Right cardiac atrium (tissue), 5 donors: ENCODE data around the gene SRCAP. TPM values are rescaled to one million over a fixed set of nuclear protein-coding genes. Genes with fewer than 3 reads are reported as not detected.

Experiments
- ATAC-seq, 2 donors: fragments of 200-7000 bp; cut with Tn5 transposase; one replicate each; pipeline versions ENCODE4 v1.8.0 to v1.9.1; 2020; ENCODE audit warnings: moderate library complexity in 2 of 2, mild to moderate bottlenecking in 1 of 2
- DNase-seq, 3 donors: peaks; one replicate each; pipeline ENCODE4 v3.0.0-alpha.2; 2020
- H3K27ac ChIP-seq: one replicate; pipeline ENCODE4 v1.5.1; 2013; ENCODE audit warnings: mild to moderate bottlenecking, low read length, control low read depth, moderate library complexity
- H3K27me3 ChIP-seq: one replicate; pipeline ENCODE4 v1.6.1; 2013; ENCODE audit not compliant: control insufficient read depth, insufficient read depth
- H3K4me1 ChIP-seq: one replicate; pipeline ENCODE4 v1.6.1; 2013; ENCODE audit warnings: low read length; ENCODE audit not compliant: control insufficient read depth, insufficient read depth
- H3K4me3 ChIP-seq: one replicate; pipeline ENCODE4 v1.5.1; 2013; ENCODE audit warnings: low read length, control low read depth
- H3K9me3 ChIP-seq: one replicate; pipeline ENCODE4 v1.6.1; 2013; ENCODE audit warnings: low read length; ENCODE audit not compliant: control insufficient read depth
- WGBS: extraction: QIAGEN DNeasy Blood & Tissue Kit; methylation state at CpG from one replicate; pipeline ENCODE4 v1.1.7; 2013; 5-methylcytosine and 5-hydroxymethylcytosine counted together
- intact Hi-C, 4 donors: fragments of 100-400 bp; cut with DNase I; formaldehyde crosslinking; loops; one replicate each; pipeline versions ENCODE4 v1.11.0 to v1.14.0; 2022 to 2023
- polyA plus RNA-seq: library from polyadenylated mRNA; stranded (reverse); fragments of 200-250 nt; gene quantifications from one replicate; pipeline ENCODE4 v1.2.3, GENCODE V29; 2013
- total RNA-seq, 4 donors: library from RNA; stranded (reverse); fragmentation: NEBNext Ultra II Directional; extraction: Animal tissue kit (Norgen Biotek cat#: 25700); gene quantifications; one replicate each; pipeline ENCODE4 v1.2.1, GENCODE V29; 2021
- donor health status: healthy with polysubstance abuse.
- donor health status: DM: no; HTN: yes; CAD: no.
- donor health status: DM: no; HTN: no; CAD: no.
- donor health status: DM: no; HTN: yes; CAD: no; lungs with severe emphysema.
- donor health status: DM: yes; HTN: yes; CAD: no.

SRCAP gene
- total and polyA plus RNA-seq, 5 donors = 27.6 to 61.2 (median 43.6) TPM

DNA sequence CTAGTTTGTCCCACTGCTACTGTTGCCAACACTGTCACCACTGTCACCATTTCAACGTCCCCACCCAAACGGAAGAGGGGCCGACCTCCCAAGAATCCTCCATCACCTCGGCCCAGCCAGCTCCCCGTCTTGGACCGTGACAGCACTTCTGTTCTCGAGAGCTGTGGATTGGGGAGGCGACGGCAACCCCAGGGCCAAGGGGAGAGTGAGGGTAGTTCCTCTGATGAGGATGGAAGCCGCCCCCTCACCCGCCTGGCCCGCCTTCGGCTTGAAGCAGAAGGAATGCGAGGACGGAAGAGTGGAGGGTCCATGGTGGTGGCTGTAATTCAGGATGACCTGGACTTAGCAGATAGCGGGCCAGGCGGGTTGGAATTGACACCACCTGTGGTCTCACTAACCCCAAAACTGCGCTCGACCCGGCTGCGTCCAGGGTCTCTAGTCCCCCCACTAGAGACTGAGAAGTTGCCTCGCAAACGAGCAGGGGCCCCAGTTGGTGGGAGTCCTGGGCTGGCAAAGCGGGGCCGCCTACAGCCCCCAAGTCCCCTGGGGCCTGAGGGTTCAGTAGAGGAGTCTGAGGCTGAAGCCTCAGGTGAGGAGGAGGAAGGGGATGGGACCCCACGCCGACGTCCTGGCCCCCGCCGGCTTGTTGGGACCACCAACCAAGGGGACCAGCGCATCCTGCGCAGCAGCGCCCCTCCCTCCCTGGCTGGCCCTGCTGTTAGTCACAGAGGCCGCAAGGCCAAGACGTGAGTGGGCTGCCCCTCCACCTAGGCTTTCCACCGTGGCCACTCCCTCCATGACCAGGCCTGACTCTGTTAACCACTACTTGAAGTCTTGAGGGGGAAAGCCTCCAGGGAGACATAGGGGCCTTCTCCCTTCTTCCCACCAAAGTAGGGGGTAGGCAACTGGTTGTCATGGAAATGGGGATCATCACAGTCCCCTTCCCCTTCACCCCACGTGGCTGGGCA lies 40.3 kb downstream of the SRCAP start:
- no peaks in the 10 kb centered on the region for H3K9me3 ChIP-seq
- DNase-seq (peak in 1 of 3 donors; percentile 63), ATAC-seq (peak in 1 of 2 donors; percentile 5)
- no peak overlapping the region for H3K27ac ChIP-seq
- intact Hi-C loops = loop anchor here in 1 of 4 donors (5.0 kb wide), 1 partner anchor 37 kb away; no protein-coding TSS in a partner anchor
- no peaks in the 10 kb centered on the region for H3K27me3 ChIP-seq
- peaks cover 6% of the 10 kb centered on the region for H3K4me1 ChIP-seq
- no peak overlapping the region for H3K4me3 ChIP-seq
- WGBS = 87% methylated on average over 37 of the region's 37 CpGs

DNA sequence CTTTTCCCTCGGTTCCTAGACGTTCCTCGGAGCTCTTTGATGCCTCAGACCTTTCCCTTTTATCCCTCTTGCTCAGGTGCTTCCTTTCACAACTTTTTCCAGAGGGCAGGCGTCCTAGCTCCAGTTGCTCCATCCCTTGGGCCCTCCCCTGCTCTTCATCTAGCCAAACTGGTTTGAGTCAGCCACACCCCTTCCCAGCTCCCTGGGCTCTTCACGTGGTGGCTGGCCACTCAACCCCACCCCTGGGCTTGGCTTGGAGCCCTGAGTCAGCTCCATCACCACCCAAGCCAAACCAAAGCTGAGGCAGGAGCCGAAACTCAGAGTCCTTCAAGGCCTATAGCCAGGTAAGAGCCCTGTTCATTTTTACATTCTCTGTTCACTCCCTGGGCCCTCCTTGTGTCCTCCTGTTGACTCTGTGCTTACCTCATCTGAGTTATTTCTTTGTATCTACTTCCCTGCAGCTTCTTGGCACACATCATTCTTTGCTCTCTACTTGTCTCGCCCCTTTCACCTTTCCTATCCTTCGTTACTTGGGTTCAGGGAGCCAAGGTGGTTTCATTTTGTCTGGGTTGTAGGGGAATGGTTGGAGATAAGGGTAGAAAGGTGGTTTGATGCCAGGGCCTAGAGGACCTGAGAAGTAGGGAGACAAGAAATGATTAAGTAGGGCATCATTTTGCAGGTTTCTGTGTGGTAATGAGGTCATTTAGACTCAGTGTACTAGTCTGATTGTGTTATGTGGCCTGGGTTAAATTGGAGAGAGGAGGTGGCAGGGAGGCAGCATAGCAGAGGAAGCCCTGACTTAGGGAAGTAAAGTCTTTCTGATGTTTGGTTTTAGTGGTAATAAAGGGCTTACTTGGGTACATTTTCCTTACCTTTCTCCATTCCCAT lies 41.6 kb downstream of the SRCAP start:
- H3K27me3 ChIP-seq = no peaks in the 10 kb centered on the region
- peak overlapping the region; percentile 22 for H3K27ac ChIP-seq
- DNase-seq = peak; percentile 91 to 94 (median 91)
- WGBS = 46% methylated on average over 8 of the region's 8 CpGs
- intact Hi-C loops = no loop called here
- no peaks in the 10 kb centered on the region for H3K9me3 ChIP-seq
- peaks cover 6% of the 10 kb centered on the region for H3K4me1 ChIP-seq
- H3K4me3 ChIP-seq = no peak overlapping the region
- ATAC-seq = peak; percentile 87 to 88

DNA sequence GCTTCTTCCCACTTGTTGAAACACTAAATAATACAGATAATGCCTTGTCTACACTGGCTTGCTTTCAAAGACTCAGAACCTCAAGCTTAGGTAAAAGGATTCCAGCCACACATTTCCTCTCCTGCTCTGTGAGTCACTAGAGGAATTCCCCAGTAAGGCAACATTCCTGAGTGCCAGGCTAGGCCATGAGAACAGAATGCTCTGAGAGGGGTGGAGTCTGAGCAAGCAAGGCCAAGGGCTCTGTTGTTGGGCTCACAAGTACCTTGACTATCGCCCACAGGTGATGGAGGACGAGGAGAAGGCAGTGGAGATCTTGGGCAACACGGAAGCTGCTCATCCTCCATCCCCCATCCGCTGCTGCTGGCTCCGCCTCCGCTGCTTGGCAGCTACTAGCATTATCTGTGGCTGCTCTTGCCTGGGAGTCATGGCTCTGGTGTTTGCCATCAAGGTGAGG lies 42.5 kb downstream of the SRCAP start:
- H3K4me3 ChIP-seq = no peak overlapping the region
- no peaks in the 10 kb centered on the region for H3K27me3 ChIP-seq
- intact Hi-C loops = no loop called here
- H3K9me3 ChIP-seq = no peaks in the 10 kb centered on the region
- DNase-seq (no peak), ATAC-seq (peak in 1 of 2 donors; percentile 8)
- H3K4me1 ChIP-seq = peaks cover 6% of the 10 kb centered on the region
- 83% methylated on average over 6 of the region's 6 CpGs for WGBS
- no peak overlapping the region for H3K27ac ChIP-seq

DNA sequence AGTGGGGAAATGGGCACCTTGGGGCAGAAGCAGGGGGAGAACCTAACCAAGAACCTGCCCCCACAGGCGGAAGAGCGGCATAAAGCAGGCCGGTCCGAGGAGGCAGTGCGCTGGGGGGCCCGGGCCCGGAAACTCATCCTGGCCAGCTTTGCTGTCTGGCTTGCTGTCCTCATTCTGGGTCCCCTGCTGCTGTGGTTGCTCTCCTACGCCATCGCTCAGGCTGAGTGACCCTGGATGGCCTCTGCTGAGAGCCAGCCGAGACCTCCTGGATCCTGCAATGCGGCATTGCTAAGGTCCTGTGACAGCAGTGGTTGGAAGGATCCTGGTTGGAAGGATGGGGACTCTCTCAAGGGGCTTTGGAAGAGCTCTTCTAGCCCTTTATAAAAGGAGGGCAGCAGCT lies 44.7 kb downstream of the SRCAP start:
- H3K9me3 ChIP-seq = no peaks in the 10 kb centered on the region
- H3K27me3 ChIP-seq = no peaks in the 10 kb centered on the region
- 87% methylated on average over 11 of the region's 11 CpGs for WGBS
- DNase-seq (no peak), ATAC-seq (no peak)
- H3K4me3 ChIP-seq = no peak overlapping the region
- no peak overlapping the region for H3K27ac ChIP-seq
- intact Hi-C loops = no loop called here
- H3K4me1 ChIP-seq = peaks cover 6% of the 10 kb centered on the region

DNA sequence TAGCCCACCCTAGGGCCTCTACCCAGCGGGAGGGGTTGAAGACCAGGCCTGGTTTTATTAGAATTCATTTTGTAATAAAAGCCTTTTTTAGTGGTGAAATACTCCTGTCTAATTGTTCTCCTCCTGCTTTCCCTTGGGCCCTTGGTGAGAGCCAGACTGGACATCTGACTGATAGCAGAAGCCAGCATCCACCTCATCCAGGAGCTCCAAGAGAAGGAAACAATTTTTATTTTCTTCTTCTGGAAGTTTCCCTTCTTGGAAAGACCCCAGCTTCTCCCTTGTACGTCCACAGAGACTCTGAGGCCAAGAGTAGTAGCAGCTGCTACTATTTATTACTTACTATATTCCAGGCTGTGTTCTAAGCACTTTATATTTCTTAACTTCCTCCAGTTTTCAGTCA lies 45.2 kb downstream of the SRCAP start:
- H3K4me1 ChIP-seq = peaks cover 6% of the 10 kb centered on the region
- ATAC-seq (no peak), DNase-seq (peak in 1 of 3 donors; percentile 42)
- WGBS = 66% methylated on average over 2 of the region's 2 CpGs
- H3K9me3 ChIP-seq = no peaks in the 10 kb centered on the region
- no peak overlapping the region for H3K4me3 ChIP-seq
- intact Hi-C loops = no loop called here
- H3K27me3 ChIP-seq = no peaks in the 10 kb centered on the region
- no peak overlapping the region for H3K27ac ChIP-seq

DNA sequence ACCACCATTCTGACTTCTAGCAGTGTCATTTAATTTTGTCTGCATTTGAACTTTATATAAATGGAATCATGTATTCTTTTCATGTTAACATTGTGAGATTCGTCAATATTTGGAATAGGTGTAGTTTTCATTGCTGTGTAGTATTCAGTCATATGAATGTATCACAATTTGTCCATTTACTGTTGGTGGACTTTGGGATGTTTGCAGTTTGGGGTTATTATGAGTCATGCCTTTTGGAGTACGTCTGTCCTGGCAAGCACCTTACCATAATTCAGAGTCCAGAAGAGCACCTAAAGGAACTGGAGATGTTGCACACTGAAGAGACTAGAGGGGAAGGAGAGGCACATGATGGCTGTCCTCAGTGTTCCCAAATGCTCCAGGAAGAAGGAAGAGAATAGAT lies 46.1 kb downstream of the SRCAP start:
- H3K27me3 ChIP-seq = no peaks in the 10 kb centered on the region
- DNase-seq = no peak
- 80% methylated on average over 2 of the region's 2 CpGs for WGBS
- no peak for ATAC-seq
- H3K27ac ChIP-seq = no peak overlapping the region
- peaks cover 6% of the 10 kb centered on the region for H3K4me1 ChIP-seq
- H3K9me3 ChIP-seq = no peaks in the 10 kb centered on the region
- no peak overlapping the region for H3K4me3 ChIP-seq
- intact Hi-C loops = no loop called here

DNA sequence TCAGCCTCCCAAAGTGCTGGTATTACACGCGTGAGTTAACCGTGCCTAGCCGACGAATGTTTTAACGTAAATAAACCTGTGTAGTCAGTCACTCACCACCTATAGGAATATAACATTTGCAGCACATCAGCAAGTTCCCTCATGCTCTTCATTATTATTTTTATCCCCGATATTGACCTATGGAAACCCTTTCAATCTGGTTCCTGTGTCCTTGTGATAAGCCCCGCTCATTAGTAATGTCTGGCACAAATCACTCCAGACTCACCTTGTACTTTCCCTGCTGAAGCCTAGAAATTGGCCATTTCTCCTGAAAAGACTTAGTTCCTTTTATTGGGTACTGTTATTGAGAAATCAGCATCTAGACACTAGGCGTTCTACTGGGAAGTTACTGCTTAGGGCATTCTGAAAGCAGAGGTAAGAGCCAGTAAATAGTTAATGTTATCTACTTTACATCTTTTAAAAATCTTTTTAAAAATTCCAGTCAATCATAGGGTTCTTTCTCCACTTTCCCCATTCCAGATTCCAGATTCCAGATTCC lies 47.7 kb downstream of the SRCAP start:
- 84% methylated on average over 9 of the region's 9 CpGs for WGBS
- ATAC-seq = no peak
- Histone ChIP-seq H3K9me3 (no peaks in the 10 kb centered on the region), H3K4me3 (no peak overlapping the region), H3K4me1 (no peaks in the 10 kb centered on the region), H3K27ac (no peak overlapping the region), H3K27me3 (no peaks in the 10 kb centered on the region)
- intact Hi-C loops = no loop called here
- no peak for DNase-seq

DNA sequence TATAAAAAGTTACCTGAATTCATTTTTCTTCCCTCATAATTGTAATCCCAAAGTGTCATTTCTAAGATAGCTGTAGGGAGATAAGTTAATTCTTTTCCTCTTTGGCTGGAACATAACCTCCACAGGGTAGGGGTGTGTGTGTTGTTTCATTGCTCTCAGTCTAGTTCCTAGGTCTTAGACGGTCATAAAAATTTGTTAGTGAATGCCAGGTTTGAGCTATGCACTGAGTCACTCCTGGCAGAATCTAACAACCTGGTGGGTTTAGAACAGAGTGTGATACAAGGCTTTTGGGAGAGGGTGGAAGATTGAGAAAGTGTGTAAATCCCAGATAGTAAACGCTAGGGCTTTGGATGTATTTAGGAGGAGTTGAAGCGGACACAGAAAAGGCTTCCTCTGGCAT lies 48.4 kb downstream of the SRCAP start:
- DNase-seq (no peak), ATAC-seq (no peak)
- Histone ChIP-seq H3K27ac (peak overlapping the region; percentile 85), H3K9me3 (no peaks in the 10 kb centered on the region), H3K27me3 (no peaks in the 10 kb centered on the region), H3K4me3 (no peak overlapping the region), H3K4me1 (no peaks in the 10 kb centered on the region)
- intact Hi-C loops = no loop called here
- WGBS = 46% methylated on average over 3 of the region's 3 CpGs

DNA sequence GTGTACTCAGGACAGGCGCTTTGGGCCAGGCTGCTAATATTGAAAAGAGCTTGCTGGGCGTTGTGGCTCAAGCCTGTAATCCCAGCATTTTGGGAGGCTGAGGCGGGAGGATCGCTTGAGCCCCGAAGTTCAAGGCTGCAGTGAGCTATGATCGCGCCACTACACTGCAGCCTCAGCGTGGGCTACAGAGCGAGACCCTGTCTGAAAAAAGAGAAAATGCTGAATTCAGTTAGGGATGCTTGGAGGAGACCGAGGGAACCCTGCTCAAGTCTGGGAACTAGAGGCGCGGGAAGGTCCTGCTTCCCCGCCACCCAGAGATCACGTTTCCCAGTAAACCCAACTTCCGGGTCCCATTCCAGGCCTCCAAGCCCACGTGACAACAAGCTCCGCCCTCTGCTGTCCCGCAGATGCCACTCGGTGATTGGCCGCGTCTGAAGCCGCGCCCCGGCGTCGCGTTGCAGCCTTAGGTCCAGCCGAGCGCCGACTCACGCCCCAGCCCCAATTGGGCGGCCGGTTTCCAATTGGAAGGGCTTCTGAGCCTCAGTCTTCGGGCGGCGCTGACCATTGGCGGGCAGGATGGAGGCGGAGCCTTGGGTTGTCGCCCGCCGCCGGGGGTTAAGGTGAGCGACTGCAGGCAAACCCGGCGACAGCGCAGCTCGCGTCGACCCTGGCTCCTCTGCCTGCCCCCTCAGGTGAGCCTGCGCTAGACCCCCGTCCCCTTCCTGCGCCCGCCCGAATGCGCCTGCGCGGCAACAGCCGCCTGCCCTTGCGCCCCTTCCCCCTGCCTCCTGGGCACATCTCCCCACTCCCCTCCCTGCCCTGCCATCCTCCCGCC lies 49.0 kb downstream of the SRCAP start, which contains the start of gene PHKG2:
PHKG2 (plus strand) TSS at position 627 of the 835 bp plus-strand sequence. CDS start 396 bp downstream, outside the sequence.
- DNase-seq (peak; percentile 100), ATAC-seq (peak; percentile 98 to 99)
- intact Hi-C loops = no loop called here
- Histone ChIP-seq H3K4me3 (peak within 1 kb of the TSS; percentile 94), H3K9me3 (no peaks in the 10 kb centered on the region), H3K27ac (peak within 1 kb of the TSS; percentile 85), H3K27me3 (no peaks in the 10 kb centered on the region), H3K4me1 (no peaks in the 10 kb centered on the region)
- 3% methylated on average over 60 of the region's 60 CpGs for WGBS
